AML-193 (cell line): Measurements from ENCODE around the gene CACNA1B.
"Not testable (repeated sequence)": the region's sequence is repeated elsewhere in the genome, so short reads cannot be mapped to it uniquely, and the experiment has no call there.

ENCODE experiments used
- DNase-seq, 2 experiments: peaks; one replicate each; lab custom pipeline; 2025; lab: John Stamatoyannopoulos, UW

The CACNA1B gene

GRCh38 chr9:138073408-138073807 is 195.8 kb downstream of the CACNA1B start:
- no peak for DNase-seq

- DNase-seq, result no peak
Measured at GRCh38 chr9:138073808-138074207, 196.2 kb downstream of the CACNA1B start.

- DNase-seq, result no peak
Measured at GRCh38 chr9:138074516-138074915, 196.9 kb downstream of the CACNA1B start.

GRCh38 chr9:138075496-138075895 is 197.9 kb downstream of the CACNA1B start:
- no peak for DNase-seq

- DNase-seq, result no peak
Measured at GRCh38 chr9:138075961-138076649, 198.5 kb downstream of the CACNA1B start.

- no peak for DNase-seq
Measured at GRCh38 chr9:138076650-138077009, 199.0 kb downstream of the CACNA1B start.

GRCh38 chr9:138077126-138077525 is 199.5 kb downstream of the CACNA1B start:
- no peak for DNase-seq

- DNase-seq, result no peak
Measured at GRCh38 chr9:138077898-138078540, 200.4 kb downstream of the CACNA1B start.

- no peak for DNase-seq
Measured at GRCh38 chr9:138078846-138079245, 201.3 kb downstream of the CACNA1B start.

- no peak for DNase-seq
Measured at GRCh38 chr9:138080979-138081378, 203.4 kb downstream of the CACNA1B start.

GRCh38 chr9:138082918-138083636 is 205.5 kb downstream of the CACNA1B start:
- no peak for DNase-seq

- no peak for DNase-seq
Measured at GRCh38 chr9:138083873-138084272, 206.3 kb downstream of the CACNA1B start.

GRCh38 chr9:138085568-138085967 is 208.0 kb downstream of the CACNA1B start:
- DNase-seq, result no peak

- not testable (repeated sequence) for DNase-seq
Measured at GRCh38 chr9:138092057-138092456, 214.5 kb downstream of the CACNA1B start.

- DNase-seq, result no peak
Measured at GRCh38 chr9:138094028-138094427, 216.4 kb downstream of the CACNA1B start.

GRCh38 chr9:138095813-138096518 is 218.4 kb downstream of the CACNA1B start:
- no peak for DNase-seq

- DNase-seq, result no peak
Measured at GRCh38 chr9:138096519-138096845, 218.9 kb downstream of the CACNA1B start.

GRCh38 chr9:138097501-138097991 is 220.0 kb downstream of the CACNA1B start:
- no peak for DNase-seq

GRCh38 chr9:138098116-138098907 is 220.7 kb downstream of the CACNA1B start:
- no peak for DNase-seq

GRCh38 chr9:138098908-138099791 is 221.6 kb downstream of the CACNA1B start:
- no peak for DNase-seq
